Activated T-cell treated with anti-CD3 and anti-CD28 coated beads, Interleukin-2, amount 50 U/mL, for 72 hours (primary cell): Measurements from ENCODE around the gene STXBP1. TPM values are rescaled to one million over a fixed set of nuclear protein-coding genes. Genes with fewer than 3 reads are reported as not detected.

ENCODE experiments used
- ATAC-seq, 2 donors: fragments of 150-1000 bp; cut with Tn5 transposase; replicated peaks in 1 of 2; 2 replicates each; pipeline ENCODE4 v1.10.0; 2021; ENCODE audit warnings: moderate library complexity in 2 of 2, mild to moderate bottlenecking in 1 of 2
- DNase-seq, 2 donors: peaks; one replicate each; pipeline ENCODE4 v3.0.0; 2021 to 2022; ENCODE audit warnings: mixed read lengths in 1 of 2
- H3K27ac Mint-ChIP-seq: one replicate; pipeline ENCODE4 v1.8.0; 2022; ENCODE audit warnings: mild to moderate bottlenecking, moderate library complexity, mixed read lengths
- H3K27me3 Mint-ChIP-seq: one replicate; pipeline ENCODE4 v1.8.0; 2022; ENCODE audit warnings: low read depth, mixed read lengths
- H3K36me3 Mint-ChIP-seq, 2 donors: one replicate each; pipeline ENCODE4 v1.8.0; 2022; ENCODE audit warnings: mixed read lengths in 2 of 2, mild to moderate bottlenecking in 1 of 2; ENCODE audit not compliant: insufficient read depth in 2 of 2
- H3K4me1 Mint-ChIP-seq: one replicate; pipeline ENCODE4 v1.8.0; 2022; ENCODE audit warnings: low read depth, mixed read lengths
- H3K4me3 Mint-ChIP-seq, 2 donors: one replicate each; pipeline ENCODE4 v1.8.0; 2022; ENCODE audit warnings: mild to moderate bottlenecking in 2 of 2, mixed read lengths in 2 of 2, moderate library complexity in 2 of 2
- H3K9me3 Mint-ChIP-seq, 2 donors: one replicate each; pipeline ENCODE4 v1.8.0; 2022; ENCODE audit warnings: mixed read lengths in 2 of 2
- total RNA-seq, 2 donors: library from RNA; stranded (reverse); gene quantifications; one replicate each; pipeline ENCODE4 v1.2.3, GENCODE V29; 2022

Gene STXBP1
- total RNA-seq, 2 donors from 2014 or later: 14.5 to 26.6 TPM

DNA sequence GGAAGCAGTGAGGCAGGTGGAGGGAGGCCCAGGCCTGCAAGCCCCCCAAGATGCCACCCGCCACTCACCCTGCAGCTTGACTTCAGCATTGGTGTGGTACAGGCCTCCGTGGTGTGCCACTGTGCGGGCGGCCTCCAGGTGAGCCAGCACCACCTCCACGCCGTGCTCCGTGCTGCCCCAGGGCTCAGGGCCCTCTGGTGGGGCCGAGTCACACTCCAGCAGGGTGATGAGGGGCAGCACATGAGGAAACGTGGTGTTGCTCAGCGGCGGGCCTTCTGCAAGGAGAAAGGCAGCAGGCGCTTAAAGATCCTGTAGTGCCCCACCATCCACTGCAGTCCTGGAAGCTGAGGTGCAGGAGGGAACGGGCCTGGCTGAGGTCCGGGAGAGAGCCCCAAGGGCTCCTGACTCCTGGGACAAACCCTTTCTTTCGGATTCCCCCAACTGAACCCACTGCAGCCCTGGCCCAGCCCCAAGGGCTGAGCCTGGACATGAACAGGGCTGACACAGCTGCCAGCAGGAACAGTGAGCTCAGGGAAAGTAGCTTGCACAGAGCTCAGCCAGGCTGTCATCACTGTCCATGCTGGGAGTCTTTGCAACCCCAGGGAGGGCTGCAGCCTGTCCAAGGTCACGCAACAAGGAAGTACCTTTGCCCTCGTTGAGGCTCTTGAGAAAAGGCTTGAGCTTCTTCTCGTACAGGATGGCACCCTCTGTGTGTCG is 127.7 kb downstream of the STXBP1 start:
- peaks cover 2 to 17% of the 10 kb centered on the region in 2 donors for H3K36me3 Mint-ChIP-seq
- H3K4me3 Mint-ChIP-seq: no peak overlapping the region
- H3K4me1 Mint-ChIP-seq: no peaks in the 10 kb centered on the region
- ATAC-seq: no peak
- H3K27ac Mint-ChIP-seq: no peak overlapping the region
- H3K9me3 Mint-ChIP-seq: no peaks in the 10 kb centered on the region
- DNase-seq: no peak
- H3K27me3 Mint-ChIP-seq: no peaks in the 10 kb centered on the region

DNA sequence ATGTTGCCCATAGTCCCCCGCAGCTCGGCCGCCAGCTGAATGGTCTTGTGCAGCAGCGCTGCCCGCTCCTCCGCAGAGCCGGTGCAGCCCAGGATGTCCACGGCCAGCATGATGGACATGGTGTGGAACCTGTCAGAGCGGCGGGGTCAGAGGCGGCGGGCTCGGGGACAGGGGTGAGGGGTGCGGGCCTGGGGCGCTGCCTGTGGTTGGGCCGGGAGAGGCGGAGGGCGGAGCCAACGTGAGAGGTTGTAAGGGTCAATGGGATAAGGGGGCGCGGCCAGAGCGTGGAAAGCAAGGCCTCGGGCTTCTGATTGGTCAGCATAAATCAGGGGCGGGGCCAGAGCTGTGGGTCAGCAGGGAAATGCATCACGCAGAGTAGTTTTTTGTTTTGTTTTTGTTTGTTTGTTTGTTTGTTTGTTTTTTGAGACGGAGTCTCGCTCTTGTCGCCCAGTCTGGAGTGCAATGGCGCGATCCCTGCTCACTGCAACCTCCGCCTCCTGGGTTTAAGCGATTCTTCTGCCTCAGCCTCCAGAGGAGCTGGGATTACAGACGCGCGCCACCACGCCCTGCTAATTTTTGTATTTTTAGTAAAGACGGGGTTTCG is 129.9 kb downstream of the STXBP1 start:
- peaks cover 3 to 21% of the 10 kb centered on the region in 2 donors for H3K36me3 Mint-ChIP-seq
- ATAC-seq (no peak), DNase-seq (no peak)
- no peaks in the 10 kb centered on the region for H3K27me3 Mint-ChIP-seq
- H3K4me3 Mint-ChIP-seq: no peak overlapping the region
- H3K9me3 Mint-ChIP-seq: no peaks in the 10 kb centered on the region
- H3K27ac Mint-ChIP-seq: no peak overlapping the region
- H3K4me1 Mint-ChIP-seq: no peaks in the 10 kb centered on the region

Other genes starting within 250 kb of the STXBP1 start
- 10 to 100 TPM; 11.4 to 13.8 TPM for gene SLC2A8, start 215.1 kb upstream of the STXBP1 start, total RNA-seq
- gene ZNF79, start 187.9 kb upstream of the STXBP1 start, total RNA-seq: 10 to 100 TPM; 10.4 to 16.1 TPM
- 1,000 to 10,000 TPM; 2,503 to 2,755 TPM for gene RPL12, start 160.9 kb upstream of the STXBP1 start, total RNA-seq
- gene LRSAM1, start 160.8 kb upstream of the STXBP1 start, total RNA-seq: 10 to 100 TPM; 30.5 to 33.8 TPM
- gene CFAP157, start 94.7 kb downstream of the STXBP1 start, total RNA-seq: not detected
- gene PTRH1, start 103.4 kb downstream of the STXBP1 start, total RNA-seq: 1 to 10 TPM; 8.0 to 9.2 TPM
- 1 to 10 TPM in 1 of 2 donors, under 1 TPM in 1; 0.55 to 5.3 TPM for gene TTC16, start 103.8 kb downstream of the STXBP1 start, total RNA-seq
- gene TOR2A, start 123.0 kb downstream of the STXBP1 start, total RNA-seq: 10 to 100 TPM; 12.5 to 16.4 TPM
- gene SH2D3C, start 166.4 kb downstream of the STXBP1 start, total RNA-seq: 10 to 100 TPM; 59.5 to 65.8 TPM
- 100 to 1,000 TPM in 1 of 2 donors, 10 to 100 TPM in 1; 99.4 to 105 TPM for gene CDK9, start 173.8 kb downstream of the STXBP1 start, total RNA-seq
- 10 to 100 TPM; 53.4 to 57.6 TPM for gene FPGS, start 190.6 kb downstream of the STXBP1 start, total RNA-seq
- gene ENG, start 242.4 kb downstream of the STXBP1 start, total RNA-seq: 10 to 100 TPM; 11.1 to 14.4 TPM